IPS DF 6.9 (cell line): ENCODE data around the gene LRRFIP2.

Experiments
- DNase-seq: peaks from one replicate; pipeline ENCODE4 v3.0.0-alpha.2; 2013; ENCODE audit warnings: low read depth, low spot score
- H3K27ac ChIP-seq: one replicate; pipeline ENCODE4 v1.5.1; 2013; ENCODE audit warnings: low read length, control low read depth
- H3K27me3 ChIP-seq: 2 replicates; pipeline ENCODE4 v1.6.1; 2013; ENCODE audit warnings: mild to moderate bottlenecking, low read length; ENCODE audit not compliant: control insufficient read depth, insufficient read depth
- H3K36me3 ChIP-seq: 2 replicates; pipeline ENCODE4 v1.6.1; 2013; ENCODE audit warnings: low read length; ENCODE audit not compliant: control insufficient read depth, insufficient read depth
- H3K4me1 ChIP-seq: 2 replicates; pipeline ENCODE4 v1.6.1; 2013; ENCODE audit warnings: low read length; ENCODE audit not compliant: control insufficient read depth, insufficient read depth
- H3K4me3 ChIP-seq: 2 replicates; pipeline ENCODE4 v1.5.1; 2013; ENCODE audit warnings: mild to moderate bottlenecking, low read length
- H3K9me3 ChIP-seq: 2 replicates; pipeline ENCODE4 v1.6.1; 2013; ENCODE audit warnings: low read length, inconsistent platforms; ENCODE audit not compliant: control insufficient read depth, insufficient read depth
- WGBS: extraction: QIAGEN DNeasy Blood & Tissue Kit; methylation state at CpG from one replicate; pipeline ENCODE4 v1.1.7; 2013; ENCODE audit warnings: mixed read lengths, missing lambda C conversion rate; ENCODE audit not compliant: insufficient read length, insufficient coverage; 5-methylcytosine and 5-hydroxymethylcytosine counted together

The LRRFIP2 gene

DNA sequence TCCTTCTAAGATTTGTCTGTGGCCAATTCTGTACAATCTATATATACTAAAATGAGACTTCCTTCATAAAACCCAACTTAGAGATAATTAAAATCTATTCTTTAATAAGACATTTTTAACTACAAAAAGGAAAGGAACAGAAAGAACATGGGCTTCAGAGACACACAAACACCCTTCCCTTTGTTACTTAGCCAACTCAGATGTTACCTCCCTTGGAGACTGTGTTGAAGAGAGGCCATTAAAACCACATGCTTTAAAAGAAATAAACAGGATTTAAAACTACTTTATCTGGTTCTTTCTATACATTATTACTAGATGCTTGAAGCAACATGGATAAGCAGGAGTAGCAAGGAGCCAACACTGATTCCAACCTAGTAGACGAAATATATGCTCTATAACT lies 42.0 kb downstream of the LRRFIP2 start:
- Histone ChIP-seq H3K4me3 (no peak overlapping the region), H3K27ac (no peak overlapping the region), H3K4me1 (no peaks in the 10 kb centered on the region), H3K36me3 (no peaks in the 10 kb centered on the region; the same call in 1 of the 2 replicates), H3K9me3 (no peaks in the 10 kb centered on the region), H3K27me3 (no peaks in the 10 kb centered on the region)
- no CpG with 5 or more reads among the region's 1 CpG for WGBS
- no peak for DNase-seq

GRCh38 chr3:37131860-37132144 lies 42.6 kb downstream of the LRRFIP2 start:
- Histone ChIP-seq H3K4me3 (no peak overlapping the region), H3K27ac (no peak overlapping the region), H3K27me3 (no peaks in the 10 kb centered on the region), H3K36me3 (no peaks in the 10 kb centered on the region; the same call in 1 of the 2 replicates), H3K9me3 (no peaks in the 10 kb centered on the region), H3K4me1 (no peaks in the 10 kb centered on the region)
- no peak for DNase-seq
- WGBS: no CpG with 5 or more reads among the region's 2 CpGs

DNA sequence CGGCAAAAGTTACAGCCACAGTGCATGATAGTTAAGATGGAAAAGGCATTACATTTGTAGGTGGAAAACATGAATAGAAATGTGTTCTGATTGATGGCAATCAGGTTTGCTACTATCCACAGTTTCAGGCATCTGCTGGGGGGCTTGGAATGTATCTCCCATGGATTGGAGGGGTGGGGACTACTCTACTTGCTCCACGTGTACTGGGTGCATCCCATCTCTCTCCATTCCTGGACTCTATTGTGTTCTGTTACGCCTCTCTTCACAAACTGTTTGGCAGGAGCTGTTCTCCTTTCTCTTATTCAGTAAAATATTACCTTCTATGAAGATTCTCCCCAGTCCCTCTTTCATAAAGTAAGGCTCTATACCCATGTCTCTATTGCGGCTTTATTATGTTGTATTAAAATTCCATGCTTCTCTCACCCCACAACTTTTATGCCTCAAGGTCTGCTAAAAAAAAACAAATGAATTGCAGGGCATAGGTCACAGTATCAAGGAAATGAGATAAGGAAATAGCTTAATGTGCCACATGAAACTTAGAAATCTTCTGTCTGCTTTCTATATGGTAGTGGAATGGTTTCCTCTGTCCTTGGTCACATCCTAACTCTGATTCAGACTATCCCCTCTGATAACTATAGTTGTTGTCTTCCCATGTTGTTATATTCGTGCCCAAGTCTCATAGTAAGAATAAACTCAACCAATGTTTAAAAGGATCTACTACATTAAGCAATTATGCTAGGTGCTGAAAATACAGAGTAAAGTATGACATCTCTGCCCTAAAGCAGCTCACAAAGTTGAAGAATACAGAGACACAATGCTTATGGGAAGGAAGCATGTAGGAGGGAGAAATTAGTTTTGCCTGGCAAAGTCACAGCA lies 43.2 kb downstream of the LRRFIP2 start:
- WGBS: no CpG with 5 or more reads among the region's 5 CpGs
- no peak overlapping the region for H3K27ac ChIP-seq
- no peaks in the 10 kb centered on the region for H3K9me3 ChIP-seq
- no peaks in the 10 kb centered on the region for H3K27me3 ChIP-seq
- H3K4me3 ChIP-seq: no peak overlapping the region
- H3K4me1 ChIP-seq: no peaks in the 10 kb centered on the region
- DNase-seq: no peak
- H3K36me3 ChIP-seq: no peaks in the 10 kb centered on the region; the same call in 1 of the 2 replicates

DNA sequence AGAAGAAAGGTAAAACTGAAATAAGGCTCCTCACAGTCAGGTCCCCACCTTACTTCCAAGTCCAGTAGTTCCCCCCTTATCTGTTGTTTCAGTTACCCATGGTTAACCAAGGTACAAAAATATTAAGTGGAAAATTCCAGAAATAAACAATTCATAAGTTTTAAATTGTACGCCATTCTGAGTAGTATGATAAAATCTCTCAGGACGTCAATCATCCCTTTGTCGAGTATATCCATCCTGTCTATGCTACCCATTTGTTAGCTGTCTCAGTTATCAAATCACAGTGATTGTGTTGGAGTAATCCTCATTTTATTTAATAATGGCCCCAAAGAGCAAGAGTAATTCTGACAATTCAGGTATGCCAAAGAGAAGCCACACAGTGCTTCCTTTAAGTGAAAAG lies 43.9 kb downstream of the LRRFIP2 start:
- no peak overlapping the region for H3K4me3 ChIP-seq
- DNase-seq: no peak
- WGBS: no CpG with 5 or more reads among the region's 3 CpGs
- no peaks in the 10 kb centered on the region for H3K27me3 ChIP-seq
- H3K4me1 ChIP-seq: no peaks in the 10 kb centered on the region
- no peak overlapping the region for H3K27ac ChIP-seq
- H3K36me3 ChIP-seq: no peaks in the 10 kb centered on the region; the same call in 1 of the 2 replicates
- H3K9me3 ChIP-seq: no peaks in the 10 kb centered on the region

DNA sequence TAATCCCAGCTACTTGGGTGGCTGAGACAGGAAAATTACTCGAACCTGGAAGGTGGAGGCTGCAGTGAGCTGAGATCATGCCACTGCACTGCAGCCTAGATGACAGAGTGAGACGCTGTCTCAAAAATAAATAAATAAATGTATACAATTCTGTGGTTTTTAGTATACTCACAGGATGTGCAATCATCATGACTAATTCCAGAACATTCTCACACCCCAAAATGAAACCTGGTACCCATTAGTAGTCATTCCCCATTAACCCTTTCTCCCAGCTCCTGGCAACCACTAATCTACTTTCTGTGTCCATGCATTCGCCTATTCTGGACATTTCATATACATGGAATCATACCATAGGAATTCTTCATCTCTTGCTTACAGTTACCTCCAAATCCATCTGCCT lies 44.5 kb downstream of the LRRFIP2 start:
- no peak for DNase-seq
- Histone ChIP-seq H3K36me3 (no peaks in the 10 kb centered on the region; the same call in 1 of the 2 replicates), H3K4me3 (no peak overlapping the region), H3K27ac (no peak overlapping the region), H3K27me3 (no peaks in the 10 kb centered on the region), H3K9me3 (no peaks in the 10 kb centered on the region), H3K4me1 (no peaks in the 10 kb centered on the region)
- no CpG with 5 or more reads among the region's 3 CpGs for WGBS

DNA sequence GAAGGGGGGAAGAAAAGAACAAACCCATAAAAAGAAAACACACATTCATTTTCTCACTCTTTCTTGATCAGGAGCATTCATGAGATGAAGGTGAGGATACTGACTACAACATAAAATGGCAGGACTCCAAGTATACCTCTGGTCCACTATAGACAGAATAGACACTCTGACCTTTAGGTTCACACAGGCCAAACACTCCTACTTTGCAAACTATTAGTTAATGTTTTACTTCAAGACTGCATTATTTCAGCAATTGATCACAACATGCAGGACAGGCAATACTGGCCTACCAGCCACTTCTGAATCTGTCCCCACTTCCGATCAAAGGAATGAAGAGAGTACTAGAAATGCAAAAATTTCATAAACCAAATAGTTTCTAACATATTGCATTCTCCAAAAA lies 47.0 kb downstream of the LRRFIP2 start:
- Histone ChIP-seq H3K4me1 (no peaks in the 10 kb centered on the region), H3K36me3 (no peaks in the 10 kb centered on the region; the same call in 1 of the 2 replicates), H3K4me3 (no peak overlapping the region), H3K9me3 (no peaks in the 10 kb centered on the region), H3K27me3 (no peaks in the 10 kb centered on the region), H3K27ac (no peak overlapping the region)
- no peak for DNase-seq
- no CpG with 5 or more reads among the region's 1 CpG for WGBS

DNA sequence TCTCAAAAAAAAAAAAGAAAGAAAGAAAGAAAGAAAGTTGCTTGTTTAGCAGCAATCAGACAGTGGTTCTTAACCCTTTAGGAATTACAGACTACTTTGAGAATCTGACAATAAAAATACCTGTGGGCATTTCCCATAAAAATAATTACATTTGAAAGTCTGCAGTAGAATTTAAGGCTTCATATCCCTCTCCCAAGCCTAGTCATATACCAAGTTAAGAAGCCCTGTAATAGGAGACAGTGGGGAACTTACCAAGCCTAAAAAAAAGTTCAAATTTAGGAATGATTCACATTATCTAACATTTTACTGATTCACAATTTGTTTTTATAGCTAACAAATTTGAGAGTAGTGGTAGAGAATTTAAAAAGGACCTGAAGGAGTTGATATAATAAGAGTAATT lies 47.5 kb downstream of the LRRFIP2 start:
- Histone ChIP-seq H3K27me3 (no peaks in the 10 kb centered on the region), H3K9me3 (no peaks in the 10 kb centered on the region), H3K4me3 (no peak overlapping the region), H3K4me1 (no peaks in the 10 kb centered on the region), H3K27ac (no peak overlapping the region), H3K36me3 (no peaks in the 10 kb centered on the region; the same call in 1 of the 2 replicates)
- no peak for DNase-seq

DNA sequence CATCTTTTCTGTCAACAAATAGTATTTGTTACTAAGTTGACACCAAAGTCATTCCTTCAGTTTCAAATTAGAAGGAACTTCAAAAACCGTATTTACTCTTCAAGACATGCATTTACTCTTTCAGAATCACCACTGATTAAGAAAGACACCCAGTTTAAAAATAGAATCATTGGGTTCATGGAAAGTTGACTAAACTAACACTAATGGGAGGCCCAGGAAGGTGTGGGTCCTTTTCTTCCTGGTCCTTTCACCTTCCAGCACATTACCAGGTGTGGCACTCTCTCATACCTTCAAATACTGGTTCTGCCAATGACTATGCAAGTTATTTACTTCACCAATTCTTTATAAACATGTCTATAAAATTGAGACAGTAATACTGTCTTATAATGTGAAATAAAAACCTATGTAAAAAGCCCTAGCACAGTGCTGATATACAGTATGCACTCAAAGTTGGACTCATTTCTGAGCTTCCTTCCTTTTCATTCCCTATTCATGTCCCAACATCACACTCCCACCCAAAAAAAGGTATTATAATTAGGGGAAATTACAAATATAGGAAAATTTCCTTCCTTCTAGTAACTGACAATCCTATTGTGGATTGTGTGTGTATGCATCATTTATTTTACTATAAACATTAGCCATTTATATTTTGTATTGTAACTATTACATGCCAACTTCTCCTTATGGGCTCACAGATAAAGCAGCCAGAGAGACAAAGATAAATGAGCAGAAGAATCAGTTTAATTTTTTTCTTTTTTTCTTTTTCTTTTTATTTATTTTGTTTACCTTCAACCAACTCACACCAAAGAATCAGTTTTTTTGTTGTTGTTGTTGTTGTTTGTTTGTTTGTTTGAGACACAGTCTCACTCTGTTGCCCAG lies 48.9 kb downstream of the LRRFIP2 start:
- H3K27ac ChIP-seq: no peak overlapping the region
- no CpG with 5 or more reads among the region's 1 CpG for WGBS

GRCh38 chr3:37124435-37124834 lies 49.9 kb downstream of the LRRFIP2 start:
- Histone ChIP-seq H3K4me1 (no peaks in the 10 kb centered on the region), H3K27ac (no peak overlapping the region), H3K27me3 (no peaks in the 10 kb centered on the region), H3K9me3 (no peaks in the 10 kb centered on the region), H3K4me3 (no peak overlapping the region), H3K36me3 (no peaks in the 10 kb centered on the region; the same call in 1 of the 2 replicates)
- DNase-seq: no peak
- WGBS: no CpG with 5 or more reads among the region's 2 CpGs

More for the DNA sequence above, 48.9 kb downstream of the LRRFIP2 start:
- Histone ChIP-seq H3K4me3 (no peak overlapping the region), H3K36me3 (no peaks in the 10 kb centered on the region; the same call in 1 of the 2 replicates), H3K27me3 (no peaks in the 10 kb centered on the region), H3K4me1 (no peaks in the 10 kb centered on the region), H3K9me3 (no peaks in the 10 kb centered on the region)
- DNase-seq: no peak

- Histone ChIP-seq H3K36me3 (no peaks in the 10 kb centered on the region; the same call in 1 of the 2 replicates), H3K4me3 (no peak overlapping the region), H3K27me3 (no peaks in the 10 kb centered on the region), H3K27ac (no peak overlapping the region), H3K9me3 (no peaks in the 10 kb centered on the region), H3K4me1 (no peaks in the 10 kb centered on the region)
- no peak for DNase-seq
- WGBS: no CpG with 5 or more reads among the region's 7 CpGs
Measured at GRCh38 chr3:37123292-37123691, 51.1 kb downstream of the LRRFIP2 start.
